ENCODE data around the gene TUBB4B.

TUBB4B gene

DNA sequence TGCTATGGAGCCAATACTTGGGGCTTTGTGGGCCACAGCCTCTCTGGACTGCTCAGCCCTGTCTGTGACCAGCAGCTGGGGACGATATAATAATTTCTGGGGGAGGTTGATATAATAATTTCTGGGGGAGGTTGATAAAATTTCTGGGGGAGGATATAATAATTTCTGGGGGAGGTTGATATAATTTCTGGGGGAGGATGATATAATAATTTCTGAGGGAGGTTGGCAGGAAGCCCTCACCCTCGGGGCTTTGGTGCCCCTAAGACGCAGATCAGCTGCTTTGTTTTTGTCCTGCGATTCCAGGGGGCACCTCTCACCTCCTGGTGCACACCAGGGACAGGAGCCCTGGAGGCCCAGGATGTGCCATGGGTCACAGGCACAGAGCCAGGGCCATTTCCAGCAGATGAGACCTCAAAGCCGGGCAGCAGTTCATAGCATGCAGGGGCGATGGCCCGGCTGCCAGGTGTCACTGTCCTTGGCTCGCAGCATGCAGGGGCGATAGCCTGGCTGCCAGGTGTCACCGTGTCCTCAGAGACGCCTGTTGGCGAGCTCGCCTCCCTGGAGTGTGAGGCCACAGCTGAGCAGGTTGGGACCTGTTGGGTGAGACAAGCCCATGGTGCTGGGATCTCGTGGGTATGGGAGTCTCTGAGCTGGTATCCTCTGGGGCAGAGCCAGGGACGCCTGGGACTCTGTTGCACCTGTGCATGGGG lies 32.7 kb downstream of the TUBB4B start:
- H3K4me3 ChIP-seq, result no peak overlapping the region
- TF ChIP-seq, protein P1, sequence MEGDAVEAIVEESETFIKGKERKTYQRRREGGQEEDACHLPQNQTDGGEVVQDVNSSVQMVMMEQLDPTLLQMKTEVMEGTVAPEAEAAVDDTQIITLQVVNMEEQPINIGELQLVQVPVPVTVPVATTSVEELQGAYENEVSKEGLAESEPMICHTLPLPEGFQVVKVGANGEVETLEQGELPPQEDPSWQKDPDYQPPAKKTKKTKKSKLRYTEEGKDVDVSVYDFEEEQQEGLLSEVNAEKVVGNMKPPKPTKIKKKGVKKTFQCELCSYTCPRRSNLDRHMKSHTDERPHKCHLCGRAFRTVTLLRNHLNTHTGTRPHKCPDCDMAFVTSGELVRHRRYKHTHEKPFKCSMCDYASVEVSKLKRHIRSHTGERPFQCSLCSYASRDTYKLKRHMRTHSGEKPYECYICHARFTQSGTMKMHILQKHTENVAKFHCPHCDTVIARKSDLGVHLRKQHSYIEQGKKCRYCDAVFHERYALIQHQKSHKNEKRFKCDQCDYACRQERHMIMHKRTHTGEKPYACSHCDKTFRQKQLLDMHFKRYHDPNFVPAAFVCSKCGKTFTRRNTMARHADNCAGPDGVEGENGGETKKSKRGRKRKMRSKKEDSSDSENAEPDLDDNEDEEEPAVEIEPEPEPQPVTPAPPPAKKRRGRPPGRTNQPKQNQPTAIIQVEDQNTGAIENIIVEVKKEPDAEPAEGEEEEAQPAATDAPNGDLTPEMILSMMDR (IDR thresholded peaks at IDR 0.05), result no peak
- DNase-seq (ENCODE audit: low spot score), result no peak
- no peak overlapping the region for H3K27ac ChIP-seq

DNA sequence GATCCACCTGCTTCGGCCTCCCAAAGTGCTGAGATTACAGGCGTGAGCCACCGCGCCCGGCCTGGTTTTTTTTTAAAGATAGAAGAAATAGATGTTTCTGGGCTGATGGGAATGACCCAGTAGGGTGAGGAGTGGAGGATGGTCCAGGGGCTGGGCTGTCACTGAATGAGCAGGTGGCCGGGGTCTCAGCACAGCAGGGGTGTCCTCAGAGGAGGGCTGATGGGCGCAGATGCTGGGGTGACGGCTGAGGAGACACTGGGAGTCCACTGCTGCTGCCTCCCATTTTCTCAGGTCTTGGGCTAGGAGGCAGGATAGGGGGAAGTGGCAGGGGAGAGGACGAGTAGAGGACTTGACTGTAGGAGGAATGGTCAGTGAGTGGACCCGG lies 34.1 kb downstream of the TUBB4B start:
- H3K4me3 ChIP-seq, result no peak overlapping the region
- TF ChIP-seq, protein P1 (IDR thresholded peaks at IDR 0.05), result no peak
- no peak overlapping the region for H3K27ac ChIP-seq
- no peak for DNase-seq (ENCODE audit: low spot score)

DNA sequence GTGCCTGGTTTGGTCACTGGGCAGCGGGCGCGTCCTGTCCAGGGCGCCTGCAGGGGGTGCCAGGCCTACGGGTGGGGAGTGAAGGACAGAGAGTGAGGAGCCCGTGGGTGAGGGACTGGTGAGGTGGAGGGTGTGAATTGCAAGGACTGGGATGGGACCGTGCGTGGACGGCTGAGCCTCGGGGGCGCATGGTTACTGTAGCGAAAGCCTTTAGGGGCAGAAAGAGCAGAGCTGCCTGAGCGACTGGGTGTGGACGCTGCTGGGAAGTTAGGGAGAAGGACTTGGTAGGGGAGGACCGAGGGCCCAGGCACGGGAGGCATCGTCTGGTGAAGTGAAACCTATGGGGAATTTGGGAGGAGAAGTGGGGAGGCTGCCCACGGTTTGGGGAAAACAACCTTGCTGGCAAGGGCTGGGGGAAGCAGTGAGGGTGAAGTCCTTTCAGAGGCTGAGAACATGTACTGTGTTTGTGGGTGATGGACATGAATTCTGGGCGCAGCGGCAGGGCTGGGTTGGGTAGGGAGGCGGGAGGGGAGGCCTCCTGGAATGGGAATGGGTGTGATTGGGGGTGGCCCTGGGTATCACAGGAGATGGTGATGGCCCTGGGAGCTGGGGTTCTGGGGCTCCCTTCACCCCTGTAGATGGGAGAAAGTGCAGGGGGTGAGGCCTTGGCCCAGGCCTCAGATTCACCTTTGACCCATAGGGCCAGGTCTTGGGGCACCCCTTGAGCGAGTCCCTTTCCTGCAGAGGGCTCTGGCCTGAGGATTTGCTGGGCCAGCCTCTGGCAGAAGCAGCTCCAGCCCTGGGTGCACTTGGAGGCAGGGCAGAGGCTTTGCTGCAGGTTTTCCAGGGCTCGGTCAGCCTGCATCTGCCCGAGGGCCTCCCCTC lies 34.7 kb downstream of the TUBB4B start:
- TF ChIP-seq, protein P1 (IDR thresholded peaks at IDR 0.05), result no peak
- DNase-seq (ENCODE audit: low spot score), result no peak
- H3K4me3 ChIP-seq, result peak overlapping the region; percentile 67
- peak overlapping the region in 1 of 2 donors; percentile 85 for H3K27ac ChIP-seq

DNA sequence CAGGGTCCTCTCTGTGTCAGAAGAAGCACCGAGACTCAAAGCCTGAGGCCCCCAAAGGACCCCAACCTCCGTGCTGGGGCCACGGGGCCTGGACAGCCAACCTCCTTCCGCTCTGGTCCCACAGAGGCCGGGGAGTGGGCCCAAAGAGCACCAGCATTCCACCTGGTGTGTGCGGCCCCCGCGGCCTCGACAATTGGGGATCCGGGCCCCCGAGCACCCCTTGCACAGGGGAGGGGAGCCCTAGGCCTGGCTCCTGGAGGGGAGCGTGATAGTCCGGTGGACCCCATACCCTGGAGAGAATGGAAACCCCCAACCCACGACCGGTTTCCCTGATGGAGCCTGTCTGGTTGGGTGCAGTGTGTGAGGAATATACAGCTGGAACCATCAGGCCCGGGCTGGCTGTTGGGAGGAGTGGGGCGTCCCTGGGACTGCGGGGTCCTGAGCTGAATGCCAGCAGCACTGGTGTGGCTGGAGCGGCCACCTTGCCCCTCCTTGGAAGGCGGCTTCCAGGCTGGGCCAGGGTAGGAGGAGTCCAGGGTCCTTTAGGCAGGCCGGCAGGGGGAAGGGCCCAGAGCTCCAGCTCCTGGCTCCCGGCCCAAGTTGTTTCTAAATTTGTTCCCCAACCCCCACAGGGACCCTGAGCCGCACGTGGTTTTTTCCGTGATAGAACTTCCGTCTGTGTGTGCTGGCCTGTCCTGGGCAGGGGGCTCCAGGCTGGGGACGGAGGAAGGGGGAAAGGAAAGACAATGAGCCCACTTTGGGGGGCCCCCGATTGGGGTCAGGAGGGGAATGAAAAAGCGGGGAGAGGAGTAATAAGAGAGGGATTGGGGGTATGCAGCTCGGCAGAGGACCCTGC lies 35.6 kb downstream of the TUBB4B start:
- H3K4me3 ChIP-seq, result peak overlapping the region; percentile 67
- DNase-seq (ENCODE audit: low spot score), result no peak
- TF ChIP-seq, protein P1 (IDR thresholded peaks at IDR 0.05), result no peak
- peak overlapping the region; percentile 70 to 85 for H3K27ac ChIP-seq

DNA sequence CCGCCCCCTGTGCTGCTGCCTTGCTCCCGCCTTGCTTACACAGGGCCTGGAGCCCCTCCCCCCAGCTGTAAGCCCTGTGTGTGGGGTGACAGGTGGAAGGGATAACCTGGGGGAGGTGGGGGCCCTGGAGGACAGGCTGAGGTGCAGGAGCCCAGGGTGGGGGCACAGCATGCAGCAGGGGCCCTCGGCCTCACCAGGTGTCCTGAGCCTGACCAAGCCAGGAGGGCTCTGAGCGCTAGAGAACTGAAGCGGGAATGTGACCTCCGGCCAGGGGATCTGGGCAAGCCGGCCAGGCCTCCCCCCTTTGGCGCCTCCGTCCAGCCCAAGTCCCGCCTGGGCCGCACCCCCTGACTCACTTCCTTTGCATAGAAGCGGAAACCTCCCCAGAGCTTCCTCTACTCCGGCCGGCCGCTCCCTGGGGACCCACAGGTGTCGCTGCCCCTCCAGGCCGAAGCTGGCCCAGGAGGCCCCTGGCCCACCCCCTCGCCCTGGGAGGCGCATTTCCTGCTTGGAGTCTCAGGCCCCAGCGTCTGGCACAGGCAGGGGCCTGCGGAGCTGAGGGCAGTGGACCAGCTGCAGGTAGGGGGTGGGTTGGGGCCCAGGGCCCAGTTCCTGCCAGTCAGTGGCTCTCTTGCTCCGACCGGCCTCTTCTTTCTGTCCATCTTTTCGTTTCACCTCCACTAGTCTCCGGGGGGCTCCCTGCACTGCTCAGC lies 36.4 kb downstream of the TUBB4B start, which contains the start of gene TOR4A:
TOR4A (plus strand) TSS at position 398 of the 713 bp plus-strand sequence. CDS start 964 bp downstream, outside the sequence.
- Histone ChIP-seq H3K4me3 (peak within 1 kb of the TSS; percentile 67), H3K27ac (peak within 1 kb of the TSS; percentile 70 to 85)
- TF ChIP-seq, protein P1 (IDR thresholded peaks at IDR 0.05), result no peak
- peak; percentile 85 for DNase-seq (ENCODE audit: low spot score)

DNA sequence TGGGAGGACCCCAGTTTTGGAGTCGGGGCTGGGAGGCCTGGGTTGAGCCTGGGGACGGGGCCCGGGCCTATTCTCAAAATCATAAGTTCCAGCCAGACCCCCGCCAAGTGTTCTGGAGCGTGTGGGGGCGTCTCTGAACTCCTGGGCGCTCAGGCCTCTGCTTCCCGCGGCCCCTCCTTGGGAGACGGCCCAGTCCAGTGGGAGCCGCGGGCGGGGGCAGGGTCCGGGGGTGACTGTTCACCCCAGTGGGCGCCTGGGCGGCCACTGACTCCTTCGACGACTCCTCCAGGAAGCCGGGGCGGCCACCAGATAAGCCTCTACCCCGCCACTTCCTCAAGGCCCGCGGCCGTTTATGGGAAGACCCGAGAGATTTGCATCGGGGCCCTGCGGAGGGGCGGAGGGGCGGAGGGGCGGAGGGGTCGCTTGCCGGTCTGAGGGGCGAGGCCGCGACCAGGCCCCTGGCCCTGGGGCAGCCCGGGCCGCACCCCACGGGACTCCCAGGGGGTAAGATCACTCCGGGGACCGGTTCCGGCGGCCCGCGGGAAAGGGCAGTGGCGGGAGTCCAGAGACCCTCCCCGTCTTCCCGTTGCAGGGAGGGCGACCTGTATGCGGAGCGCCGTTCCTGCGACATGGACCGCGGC lies 37.1 kb downstream of the TUBB4B start:
- TF ChIP-seq, protein P1 (IDR thresholded peaks at IDR 0.05), result no peak
- Histone ChIP-seq H3K4me3 (peak overlapping the region; percentile 67), H3K27ac (peak overlapping the region; percentile 70 to 85)
- peak; percentile 72 for DNase-seq (ENCODE audit: low spot score)

All from coronary artery (tissue), 2 donors.